ENCODE results near the gene MEAF6.

Gene MEAF6

DNA sequence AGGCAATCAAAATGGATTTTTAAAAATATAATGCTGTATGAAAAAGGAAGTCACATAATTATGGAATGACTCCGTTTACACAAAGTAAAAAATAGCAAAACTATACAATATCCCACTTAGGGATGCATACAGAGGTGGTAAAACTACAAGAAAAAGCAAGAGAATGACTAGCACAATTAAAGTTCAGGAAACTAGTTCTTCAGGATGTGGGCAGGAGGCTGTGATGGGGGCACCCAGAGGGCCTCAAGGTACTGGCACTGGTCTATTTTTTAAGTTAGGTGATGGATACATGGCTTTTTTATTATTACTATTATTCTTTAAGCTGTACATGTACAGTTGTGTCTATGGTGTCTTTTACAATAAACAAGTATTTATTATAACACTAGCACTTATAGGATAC, 41.6 kb downstream of the MEAF6 start:
- peak in 1 of 5 experiments; percentile 48 for DNase-seq

DNA sequence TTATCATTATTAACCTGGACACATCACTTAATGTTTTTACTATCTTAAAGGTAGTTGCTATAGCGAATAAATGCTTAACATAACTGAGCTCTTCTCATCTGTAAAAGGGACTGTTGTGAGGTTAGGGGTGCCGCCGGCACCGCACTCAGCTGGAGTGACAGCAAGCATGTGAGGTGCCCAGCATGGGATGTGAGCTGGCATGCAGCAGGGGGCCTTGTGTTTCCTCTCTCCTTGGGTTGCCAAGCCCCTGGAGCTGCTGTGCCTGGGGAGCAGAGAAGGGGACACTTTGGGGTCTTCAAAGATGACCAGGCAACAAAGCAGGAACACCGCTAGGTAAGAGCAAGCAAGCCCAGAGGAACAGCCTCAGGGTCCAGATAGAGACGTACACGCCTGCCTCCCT, 42.3 kb downstream of the MEAF6 start:
- DNase-seq = no peak

DNA sequence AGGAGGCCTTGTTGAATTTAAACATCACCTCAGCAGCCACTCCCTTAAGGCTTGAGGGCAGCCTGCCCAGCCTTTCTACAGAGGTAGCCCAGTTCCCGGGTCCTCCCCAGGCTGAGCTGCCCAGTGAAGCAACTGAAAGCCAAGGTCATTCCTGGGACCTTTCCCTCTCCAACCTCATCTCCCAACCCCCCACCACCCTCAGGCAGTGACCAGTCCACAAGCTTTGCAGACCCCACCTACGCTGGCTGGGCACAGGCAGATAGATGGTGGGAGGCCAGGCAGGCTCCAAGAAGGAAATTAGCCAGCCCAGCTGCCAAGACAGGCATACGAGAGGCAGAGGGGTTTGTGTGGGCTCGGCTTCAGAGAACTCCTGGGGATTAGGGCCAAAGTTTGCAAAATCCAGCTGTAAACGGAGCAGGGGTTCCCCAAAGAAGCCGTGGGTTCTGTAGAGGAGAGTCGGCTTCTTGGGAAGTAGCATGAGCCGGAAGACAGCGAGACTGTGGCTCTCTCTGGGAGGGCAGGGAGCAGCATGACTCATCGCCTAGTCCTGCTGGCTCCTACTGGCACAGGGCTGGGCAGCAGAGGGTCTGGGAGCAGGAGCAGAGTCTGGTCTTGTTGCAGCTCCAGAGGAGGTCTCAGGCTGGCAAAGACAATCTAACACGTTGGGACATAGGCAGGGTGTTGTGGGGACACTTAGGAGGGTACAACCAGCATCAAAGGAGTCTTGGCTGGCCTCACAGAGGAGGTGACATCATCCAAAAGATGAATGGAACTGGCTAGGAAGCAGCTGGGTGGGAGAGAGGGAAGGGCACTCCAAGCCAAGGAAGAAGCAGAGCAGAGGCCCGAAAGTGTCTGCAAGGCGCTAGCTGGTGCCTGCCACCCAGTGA, 43.0 kb downstream of the MEAF6 start:
- no peak for DNase-seq

DNA sequence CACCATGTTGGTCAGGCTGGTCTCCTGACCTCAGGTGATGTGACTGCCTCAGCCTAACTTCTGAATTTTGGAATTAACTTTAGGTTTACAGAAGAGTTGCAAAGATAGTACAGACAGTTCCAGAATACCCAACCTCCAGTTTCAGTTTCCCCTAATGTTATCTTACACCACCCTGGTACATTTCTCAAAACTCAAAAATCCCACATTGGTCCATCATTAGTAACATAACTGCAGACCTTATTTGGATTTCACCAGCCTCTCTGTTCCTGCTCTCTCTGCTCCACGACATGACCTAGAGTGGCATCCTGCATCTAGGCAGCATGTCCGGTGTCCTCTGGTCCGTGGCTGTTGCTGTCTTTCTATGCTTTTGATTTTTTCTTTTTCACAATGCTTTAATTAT, 45.2 kb downstream of the MEAF6 start:
- no peak for DNase-seq

DNA sequence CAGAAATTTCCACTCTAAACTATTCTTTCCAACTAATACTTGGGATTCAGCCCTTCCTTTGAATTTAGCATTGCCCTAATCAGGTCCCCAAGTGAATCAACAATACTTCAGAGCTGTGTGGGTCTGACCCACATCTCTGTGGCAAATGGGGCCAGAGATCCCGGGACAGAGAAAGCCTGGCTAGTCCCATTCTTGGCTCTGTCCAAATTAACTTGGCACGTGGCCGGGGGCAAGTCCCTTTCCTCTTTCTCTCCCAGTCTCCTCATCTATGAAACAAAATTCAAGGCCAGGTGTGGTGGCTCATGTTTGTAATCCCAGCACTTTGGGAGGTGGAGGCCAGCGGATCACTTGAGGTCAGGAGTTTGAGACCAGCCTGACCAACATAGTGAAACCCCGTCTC, 46.5 kb downstream of the MEAF6 start:
- DNase-seq = no peak

GRCh38 chr1:37465593-37466517, 48.7 kb downstream of the MEAF6 start:
- DNase-seq = no peak

- DNase-seq = no peak
Measured at GRCh38 chr1:37464443-37464842, 50.1 kb downstream of the MEAF6 start.

DNA sequence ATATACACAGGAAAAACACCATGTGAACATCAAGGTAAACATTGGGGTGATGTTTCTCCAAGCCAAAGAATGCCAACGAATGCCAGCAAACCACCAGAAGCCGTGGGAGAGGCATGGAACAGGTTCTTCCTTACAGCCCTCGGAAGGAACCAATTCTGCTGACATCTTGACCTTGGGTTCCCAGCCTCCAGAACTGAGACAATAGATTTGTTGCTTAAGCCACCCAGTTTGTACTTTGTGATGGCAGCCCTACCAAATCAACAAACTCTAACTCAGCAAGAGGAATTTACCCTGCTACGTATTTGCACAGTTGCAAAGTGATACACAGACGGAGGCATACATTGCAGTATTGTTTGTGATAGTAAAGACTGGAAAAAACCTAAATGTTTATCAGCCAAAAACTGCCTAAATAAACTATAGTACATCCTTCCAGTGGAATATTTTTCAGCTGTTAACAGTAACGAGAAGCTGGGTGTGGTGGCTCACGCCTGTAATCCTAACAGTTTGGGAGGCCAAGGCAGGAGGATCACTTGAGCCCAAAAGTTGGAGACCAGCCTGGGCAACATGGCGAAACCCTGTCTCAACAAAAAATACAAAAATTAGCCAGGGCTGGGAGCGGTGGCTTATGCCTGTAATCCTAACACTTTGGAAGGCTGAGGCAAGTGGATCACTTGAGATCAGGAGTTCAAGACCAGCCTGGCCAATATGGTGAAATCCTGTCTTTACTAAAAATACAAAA, 52.7 kb downstream of the MEAF6 start:
- no peak for DNase-seq

GRCh38 chr1:37458551-37458950, 56.0 kb downstream of the MEAF6 start:
- DNase-seq = no peak

DNA sequence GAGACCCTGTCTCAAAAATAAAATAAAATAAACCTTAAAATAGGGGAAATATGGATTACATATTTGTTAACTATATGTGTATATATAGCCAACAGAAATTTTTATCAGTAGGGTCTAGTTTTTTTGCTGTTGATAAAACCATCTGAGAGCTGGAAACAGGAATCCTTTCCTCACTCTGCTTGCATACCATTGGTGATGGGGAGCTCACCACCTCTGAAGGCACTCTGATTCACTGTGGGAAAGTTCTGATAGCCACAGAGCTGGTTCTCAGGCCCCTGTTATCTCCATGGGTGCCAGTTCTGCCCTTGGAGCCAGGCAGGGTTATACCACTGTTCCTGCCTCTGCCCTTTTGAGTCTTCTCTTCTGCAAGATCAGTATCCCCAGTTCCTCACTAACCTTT, 58.0 kb downstream of the MEAF6 start:
- no peak for DNase-seq

GRCh38 chr1:37455516-37455915, 59.0 kb downstream of the MEAF6 start:
- DNase-seq = no peak

DNA sequence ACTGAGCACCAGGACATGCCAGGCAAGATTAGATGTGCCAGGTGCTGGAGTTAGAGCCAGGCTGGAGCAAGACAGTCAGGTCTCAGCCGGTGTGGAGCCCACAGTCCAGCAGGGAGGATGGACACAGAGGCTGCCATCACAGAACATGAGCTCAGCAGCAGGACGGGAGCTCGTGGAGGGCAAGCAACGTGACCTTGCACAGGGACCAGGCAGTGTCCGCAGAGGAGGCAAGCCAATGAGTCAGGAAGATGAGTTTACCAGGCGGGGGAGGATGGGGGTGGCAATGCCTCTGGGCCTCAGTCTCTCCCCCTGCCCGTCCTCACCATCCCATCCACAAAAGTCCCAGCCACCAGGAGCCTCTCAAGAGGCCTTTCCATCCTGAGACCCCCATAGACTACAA, 60.9 kb downstream of the MEAF6 start:
- no peak for DNase-seq

GRCh38 chr1:37452416-37452815, 62.1 kb downstream of the MEAF6 start:
- DNase-seq = no peak

- peak in 1 of 5 experiments; percentile 60 for DNase-seq
Measured at GRCh38 chr1:37449936-37450335, 64.6 kb downstream of the MEAF6 start.

- DNase-seq = no peak
Measured at GRCh38 chr1:37448691-37449417, 65.7 kb downstream of the MEAF6 start.

GRCh38 chr1:37448185-37448584, 66.4 kb downstream of the MEAF6 start:
- DNase-seq = no peak

DNA sequence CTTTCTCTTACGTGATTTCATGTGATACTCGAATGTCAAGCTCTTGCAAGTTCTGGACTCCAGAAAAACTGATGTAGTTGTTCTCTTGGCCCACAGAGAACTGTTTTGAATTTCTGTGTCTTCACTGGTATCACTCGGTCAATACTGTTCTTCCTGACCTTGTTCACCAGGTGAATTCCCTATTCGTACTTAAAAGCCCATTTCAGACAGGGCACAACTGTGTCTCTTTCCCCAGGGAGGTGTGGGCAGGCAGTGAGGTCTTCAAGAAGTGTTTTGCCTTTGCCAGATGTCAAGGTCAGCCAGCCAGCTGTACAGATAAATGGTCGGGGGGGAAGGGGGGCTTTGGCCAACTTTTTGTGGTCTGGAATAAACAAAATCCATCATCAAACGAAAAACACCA, 67.7 kb downstream of the MEAF6 start:
- no peak for DNase-seq

GRCh38 chr1:37442644-37443043, 71.9 kb downstream of the MEAF6 start:
- no peak for DNase-seq

All from T-helper 2 cell (primary cell).